Stimulated activated CD4-positive, alpha-beta T cell treated with anti-CD3 and anti-CD28 coated beads, Interleukin-4, amount 100 ng/mL, for 1 hour (primary cell): ENCODE data around the gene TFCP2L1.
"Not testable (repeated sequence)": the region's sequence is repeated elsewhere in the genome, so short reads cannot be mapped to it uniquely, and the experiment has no call there.

Experiments
- DNase-seq: peaks from one replicate; pipeline ENCODE4 v3.0.0-alpha.2; 2020

TFCP2L1 gene

DNA sequence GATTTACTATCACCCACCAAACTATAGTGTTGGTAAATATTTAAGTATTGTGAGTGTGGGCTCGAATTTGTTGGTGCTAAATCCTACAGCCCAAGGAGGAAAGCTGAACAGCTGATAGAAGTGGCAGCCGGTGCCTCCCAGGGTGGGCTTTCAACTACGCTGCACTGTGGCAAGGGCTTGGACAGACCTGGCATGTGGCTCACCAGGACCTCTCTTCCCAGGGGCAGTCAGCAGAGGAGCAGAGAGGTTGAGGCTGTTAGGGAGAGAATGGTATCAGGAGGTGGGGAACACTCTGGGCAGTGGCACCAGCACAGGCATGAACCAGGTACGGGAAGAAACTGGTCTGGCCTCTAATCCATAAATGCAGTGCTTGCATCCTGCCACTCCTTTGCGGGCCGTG, 44.6 kb downstream of the TFCP2L1 start:
- DNase-seq, result no peak

DNA sequence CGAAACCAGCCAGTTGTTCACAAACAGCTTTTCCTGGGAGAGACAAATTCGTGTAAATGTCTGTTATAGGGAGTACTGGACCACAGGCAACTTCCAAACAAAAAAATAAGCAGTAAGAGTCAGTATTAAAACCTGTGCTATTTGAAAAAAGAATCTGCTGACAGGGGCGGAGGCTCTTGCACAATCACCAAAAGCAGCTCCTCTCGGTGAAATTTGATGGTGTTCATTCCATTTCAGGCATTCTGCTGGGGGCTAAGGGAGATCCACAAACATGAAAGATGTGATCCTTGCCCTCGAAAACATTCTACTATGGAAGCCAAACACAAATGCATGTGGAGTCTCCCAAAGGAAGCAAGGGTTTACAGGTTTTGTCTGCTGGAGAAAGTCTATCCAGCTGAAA, 45.0 kb downstream of the TFCP2L1 start:
- no peak for DNase-seq

DNA sequence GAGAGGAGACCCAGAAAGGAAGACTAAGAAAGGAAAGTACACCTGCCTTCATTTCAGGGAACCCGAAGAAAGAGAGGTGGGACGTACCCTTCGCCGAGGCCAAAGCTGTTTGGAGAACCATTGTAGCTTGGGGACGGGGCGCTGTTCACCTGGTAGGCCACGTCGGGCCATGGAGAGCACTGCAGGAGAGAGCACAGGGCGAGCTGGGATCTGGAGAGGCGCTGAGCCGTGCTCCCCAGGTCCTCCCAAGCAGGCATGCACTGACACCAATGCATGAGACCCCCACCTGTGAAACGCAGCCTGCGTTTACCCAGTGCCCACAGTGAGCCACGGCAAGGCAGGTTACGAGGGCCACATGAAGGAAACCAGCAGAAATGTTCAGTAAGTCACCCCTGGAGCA, 45.5 kb downstream of the TFCP2L1 start:
- no peak for DNase-seq

DNA sequence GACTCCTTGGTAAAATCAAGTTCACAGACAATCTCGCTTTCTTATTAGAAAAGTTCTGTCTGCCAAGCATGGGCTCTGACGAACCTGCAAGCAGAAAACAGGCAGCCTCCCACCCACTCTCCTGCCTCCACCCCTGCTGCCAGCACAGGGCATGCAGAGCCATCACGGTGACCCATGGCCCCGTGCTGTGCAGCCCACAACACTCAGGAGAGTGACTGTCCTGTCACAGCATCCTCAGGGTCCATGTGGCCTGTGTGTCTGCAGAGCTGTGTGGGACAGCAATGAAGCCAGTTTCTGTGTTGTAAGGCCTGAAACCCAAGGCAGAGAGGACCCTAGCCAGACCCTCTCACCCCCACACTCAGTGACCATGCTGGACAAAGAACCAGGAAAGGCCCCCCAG, 46.2 kb downstream of the TFCP2L1 start:
- DNase-seq, result no peak

GRCh38 chr2:121237980-121238665, 46.9 kb downstream of the TFCP2L1 start:
- no peak for DNase-seq

DNA sequence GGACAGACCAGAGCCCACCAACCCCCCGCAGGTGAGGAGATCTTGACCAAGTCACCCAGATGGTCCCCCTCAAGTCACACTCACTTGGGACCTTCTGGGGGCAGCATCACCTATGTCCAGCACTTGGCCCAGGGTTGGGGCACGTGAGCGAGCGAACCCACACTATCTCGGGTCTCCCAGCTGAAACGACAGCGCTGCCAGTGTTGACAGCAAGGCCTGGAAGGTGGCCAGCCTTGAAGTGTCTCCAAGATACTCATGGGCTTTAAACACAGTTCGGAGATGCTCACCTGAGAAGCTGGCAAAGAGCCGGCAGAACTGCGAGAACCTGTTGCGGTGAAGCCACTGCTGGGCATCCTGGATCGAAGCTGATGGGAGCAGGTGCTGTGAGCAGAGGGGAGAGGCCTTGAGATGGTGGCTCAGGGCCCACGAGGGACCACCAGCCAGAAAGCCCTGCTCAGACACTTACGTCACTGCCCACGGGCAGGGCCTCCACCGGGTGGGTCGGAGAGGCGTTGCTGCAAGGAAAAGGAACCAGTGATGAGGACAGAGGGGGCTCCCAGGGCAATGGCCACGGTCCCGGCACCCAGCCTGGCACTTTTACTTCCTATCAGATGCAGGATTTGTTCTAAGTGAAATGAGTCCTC, 47.5 kb downstream of the TFCP2L1 start:
- DNase-seq, result no peak

DNA sequence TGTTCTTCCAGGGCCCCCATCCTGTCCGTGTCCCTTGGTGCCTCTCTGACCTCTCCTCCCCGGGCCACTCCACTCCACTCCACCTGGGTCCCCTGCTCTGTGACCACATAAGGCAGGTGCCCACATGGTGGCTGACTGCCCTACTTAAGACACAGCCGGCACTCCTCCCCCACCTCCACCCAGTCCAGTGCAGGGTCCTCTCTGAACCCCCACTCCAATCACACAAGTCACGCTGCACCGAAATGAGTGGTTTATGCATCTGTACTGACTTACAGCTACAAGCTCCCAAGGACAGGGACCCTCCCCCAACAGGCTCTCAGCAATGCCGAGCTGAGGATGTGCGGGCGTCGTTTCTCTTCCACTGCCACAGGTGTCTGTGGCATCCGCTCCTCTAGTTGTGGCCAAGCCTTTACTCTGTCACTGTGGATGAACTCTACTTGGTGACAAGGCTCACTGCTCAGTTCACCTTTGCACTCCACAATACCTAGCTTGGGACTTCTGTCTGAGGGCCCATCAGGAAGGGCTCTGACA, 48.3 kb downstream of the TFCP2L1 start:
- no peak for DNase-seq

DNA sequence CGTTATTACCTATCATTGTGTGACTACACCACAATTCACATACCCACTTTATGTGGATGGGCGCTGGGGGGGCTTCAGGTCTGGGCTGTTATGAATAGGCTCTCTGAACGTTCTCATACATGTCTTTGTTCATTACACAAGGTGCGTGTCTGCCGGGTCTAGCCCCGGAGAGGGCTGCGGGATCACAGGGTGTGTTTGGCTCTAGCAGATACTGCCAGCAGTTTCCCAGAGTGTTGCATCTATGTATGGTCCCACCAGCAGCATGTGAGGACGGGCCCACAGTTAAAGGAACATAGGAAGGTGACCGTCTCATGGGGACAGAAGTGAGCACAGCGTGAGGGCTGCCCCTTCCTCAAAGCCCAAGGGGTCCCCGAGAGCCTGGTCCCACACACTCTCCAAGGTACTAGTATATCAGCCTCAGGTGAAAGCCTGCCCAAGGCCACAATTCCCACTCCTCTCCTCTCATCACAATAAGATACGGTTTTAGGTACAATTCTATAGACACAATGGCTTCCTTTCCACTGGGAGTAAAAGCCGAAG, 48.8 kb downstream of the TFCP2L1 start:
- no peak for DNase-seq

DNA sequence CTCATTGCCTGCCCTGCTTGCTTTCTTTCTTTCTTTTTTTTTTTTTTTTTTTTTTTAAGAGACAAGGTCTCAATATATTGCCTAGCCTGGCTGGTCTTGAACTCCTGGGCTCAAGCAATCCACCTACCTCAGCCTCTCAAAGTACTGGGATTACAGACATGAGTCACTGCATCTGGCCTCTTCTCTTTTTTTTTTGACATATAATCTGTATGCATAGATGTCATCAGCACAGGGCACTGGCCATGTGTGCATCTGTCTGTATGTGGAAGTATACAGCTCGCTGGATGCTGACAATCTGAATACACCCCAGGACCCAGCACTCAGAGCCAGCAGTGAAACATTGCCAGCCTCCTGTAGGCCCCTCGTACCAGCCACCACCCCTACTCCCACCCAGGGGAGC, 49.5 kb downstream of the TFCP2L1 start:
- no peak for DNase-seq

GRCh38 chr2:121234791-121235190, 50.2 kb downstream of the TFCP2L1 start:
- DNase-seq, result no peak

GRCh38 chr2:121234144-121234543, 50.9 kb downstream of the TFCP2L1 start:
- no peak for DNase-seq

DNA sequence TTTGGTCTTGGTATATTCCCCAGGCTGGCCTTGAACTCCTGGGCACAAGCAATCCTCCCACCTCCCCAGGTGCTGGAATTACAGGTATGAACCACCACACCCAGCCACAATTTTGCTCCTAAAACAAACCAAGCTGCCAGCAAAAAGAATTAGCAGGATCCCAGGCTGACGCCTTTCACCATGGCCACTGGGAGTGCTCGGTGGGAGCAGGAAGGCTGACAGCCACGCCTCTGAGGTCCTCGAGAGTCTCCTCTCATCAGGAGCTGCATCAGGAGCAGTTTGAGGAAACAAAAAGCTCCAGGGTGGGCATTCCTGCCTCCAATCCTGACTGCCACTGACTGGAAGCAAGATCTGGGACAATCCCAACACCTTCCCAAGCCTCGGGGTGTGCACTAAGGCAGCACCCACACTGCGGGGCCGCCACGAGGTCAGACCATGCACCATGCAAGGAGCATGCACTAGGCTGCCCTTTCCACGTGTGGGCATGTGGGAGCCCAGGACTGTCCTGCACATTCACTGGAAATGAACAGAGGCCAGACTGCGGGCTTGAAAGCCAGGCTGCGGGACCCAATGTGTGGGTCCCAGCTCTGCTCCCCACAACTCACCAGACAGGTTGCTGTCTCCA, 51.4 kb downstream of the TFCP2L1 start:
- DNase-seq, result no peak

DNA sequence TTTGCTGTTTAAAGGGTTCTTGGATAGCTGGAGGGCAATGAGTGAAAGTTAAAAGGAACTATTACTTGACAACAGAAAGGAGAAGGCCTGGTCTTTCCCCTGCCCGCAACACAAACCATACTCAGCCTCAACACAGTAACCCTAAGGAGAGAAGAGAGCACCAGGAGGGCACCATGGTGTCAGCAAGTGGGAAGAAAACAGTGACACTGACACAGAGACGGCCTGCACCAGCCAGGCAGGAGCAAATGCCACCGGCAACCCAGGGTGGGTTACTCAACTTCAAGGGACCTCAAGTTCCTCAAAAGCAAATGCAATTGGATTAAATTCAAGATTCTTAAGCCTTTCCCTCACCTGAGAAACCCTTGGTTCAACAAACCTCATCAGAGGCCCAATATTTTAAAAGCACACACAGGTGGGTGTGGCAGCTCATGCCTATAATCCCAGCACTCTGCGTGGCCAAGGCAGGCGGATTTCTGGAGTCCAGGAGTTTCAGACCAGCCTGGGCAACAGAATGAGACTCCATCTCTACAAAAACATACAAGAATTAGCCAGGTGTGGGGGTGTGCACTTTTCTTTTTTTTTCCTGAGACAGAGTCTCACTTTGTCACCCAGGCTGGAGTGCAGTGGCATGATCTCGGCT, 52.3 kb downstream of the TFCP2L1 start:
- DNase-seq, result no peak

DNA sequence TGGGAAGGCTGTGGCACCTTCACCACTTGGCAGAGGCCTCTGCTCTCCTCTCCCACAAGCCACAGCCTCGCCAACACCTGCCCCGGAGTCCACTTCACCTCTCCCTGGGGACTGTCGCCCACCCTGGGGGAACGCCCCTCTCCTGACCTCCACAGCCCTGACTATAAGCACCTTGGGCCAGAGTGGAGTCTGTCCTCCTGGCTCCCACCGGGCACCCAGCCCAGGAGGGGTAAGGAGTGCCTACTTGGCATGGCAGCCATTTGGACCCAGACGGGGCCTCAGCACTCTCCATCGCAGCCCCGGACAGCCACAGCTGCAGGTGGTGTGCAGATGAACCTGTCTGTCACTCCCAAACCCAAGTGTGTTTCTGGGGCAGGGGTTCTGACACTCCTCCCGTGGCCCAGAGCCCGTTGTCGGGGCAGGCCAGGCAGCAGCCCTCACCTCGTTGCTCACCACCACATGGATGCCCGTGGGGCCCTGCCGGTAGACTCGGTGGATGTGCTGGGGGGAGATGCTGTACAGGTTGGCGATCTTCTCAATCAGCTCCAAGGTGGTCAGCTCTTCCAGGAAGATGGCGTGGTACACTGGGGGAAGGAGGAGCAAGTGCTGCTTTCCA, 53.5 kb downstream of the TFCP2L1 start:
- no peak for DNase-seq

DNA sequence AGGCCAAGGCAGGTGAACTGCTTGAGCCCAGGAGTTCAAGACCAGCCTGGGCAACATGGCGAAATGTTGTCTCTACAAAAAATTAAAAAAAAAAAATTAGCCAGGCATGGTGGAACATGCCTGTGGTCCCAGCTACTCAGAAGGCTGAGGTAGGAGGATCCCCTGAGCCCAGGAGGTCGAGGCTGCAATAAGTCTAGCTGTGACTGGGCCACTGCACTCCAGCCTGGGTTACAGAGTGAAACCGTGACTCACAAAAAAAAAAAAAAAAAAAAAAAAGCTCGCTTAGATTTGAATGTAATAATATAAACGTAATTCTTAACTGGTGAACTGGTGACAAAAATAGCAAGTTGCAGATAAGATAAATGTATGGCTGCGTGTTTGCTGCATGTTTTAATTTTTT, 56.5 kb downstream of the TFCP2L1 start:
- DNase-seq, result no peak

GRCh38 chr2:121227381-121228144, 57.4 kb downstream of the TFCP2L1 start:
- not testable (repeated sequence) for DNase-seq

GRCh38 chr2:121225681-121226080, 59.3 kb downstream of the TFCP2L1 start:
- not testable (repeated sequence) for DNase-seq

GRCh38 chr2:121220995-121221394, 64.0 kb downstream of the TFCP2L1 start:
- DNase-seq, result no peak

DNA sequence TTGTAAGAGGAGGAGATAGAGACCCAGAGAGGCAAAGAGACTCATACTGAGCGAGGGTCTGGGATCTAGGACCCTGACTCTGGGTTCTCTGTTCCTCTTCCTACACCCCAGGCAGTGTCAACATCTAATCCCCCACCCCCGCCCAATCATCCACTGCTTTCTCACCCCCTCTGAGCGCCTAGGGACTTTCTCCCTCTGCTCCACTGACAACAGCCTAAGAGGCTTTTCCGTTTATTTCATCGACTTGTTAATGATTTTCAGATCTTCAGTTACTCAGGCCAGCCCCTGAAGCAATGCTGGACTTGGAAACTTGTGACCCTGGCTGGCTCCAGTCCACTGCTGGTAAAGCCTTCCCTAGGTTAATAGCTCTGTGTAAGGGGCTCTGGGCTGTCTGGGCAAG, 65.1 kb downstream of the TFCP2L1 start:
- no peak for DNase-seq

DNA sequence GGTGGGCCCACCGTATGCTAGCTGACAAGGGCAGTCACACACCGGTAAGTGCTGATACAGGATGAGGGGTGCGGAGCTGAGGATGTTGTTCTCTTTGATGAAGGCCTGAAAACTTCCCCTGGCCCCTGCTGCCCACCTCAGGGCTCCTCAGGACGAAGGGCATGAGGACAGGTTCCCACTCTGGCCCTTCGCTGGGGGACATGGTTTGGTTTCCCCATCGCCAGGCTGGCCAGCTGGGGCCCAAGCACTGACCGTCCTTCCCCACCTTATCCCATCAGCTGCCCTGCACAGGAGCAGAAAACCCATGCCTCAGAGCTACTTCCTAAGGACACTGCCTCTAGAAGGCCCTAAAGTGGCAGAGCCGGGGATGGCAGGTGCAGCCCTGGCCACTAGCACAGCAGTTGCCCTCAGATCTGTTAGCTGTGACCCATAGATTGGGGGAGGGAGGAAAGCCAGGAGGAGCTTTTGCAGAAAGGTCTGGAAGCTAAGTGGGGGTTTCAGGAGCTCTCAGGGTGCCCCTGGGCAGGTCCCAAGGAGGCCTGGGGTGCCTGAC, 66.5 kb downstream of the TFCP2L1 start:
- no peak for DNase-seq

DNA sequence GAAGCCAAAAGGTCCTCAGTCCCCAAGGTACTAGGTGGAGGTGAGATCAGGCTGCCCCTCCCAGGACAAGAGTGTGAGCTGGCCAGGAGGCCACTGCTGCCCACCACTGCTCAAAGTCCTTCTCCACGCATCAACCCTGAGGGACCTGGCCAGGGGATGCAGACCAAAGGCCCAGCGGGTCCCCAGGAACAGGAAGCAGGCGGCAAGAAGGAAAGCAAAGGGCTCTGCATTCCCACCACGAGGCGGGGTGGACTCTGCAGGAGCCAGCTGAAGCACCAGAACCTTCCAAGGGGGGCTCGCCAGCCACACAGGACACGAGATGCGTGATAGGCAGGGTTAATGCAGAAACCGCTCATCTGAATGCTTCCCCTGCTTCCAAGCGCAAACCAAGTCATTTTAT, 67.4 kb downstream of the TFCP2L1 start:
- no peak for DNase-seq

DNA sequence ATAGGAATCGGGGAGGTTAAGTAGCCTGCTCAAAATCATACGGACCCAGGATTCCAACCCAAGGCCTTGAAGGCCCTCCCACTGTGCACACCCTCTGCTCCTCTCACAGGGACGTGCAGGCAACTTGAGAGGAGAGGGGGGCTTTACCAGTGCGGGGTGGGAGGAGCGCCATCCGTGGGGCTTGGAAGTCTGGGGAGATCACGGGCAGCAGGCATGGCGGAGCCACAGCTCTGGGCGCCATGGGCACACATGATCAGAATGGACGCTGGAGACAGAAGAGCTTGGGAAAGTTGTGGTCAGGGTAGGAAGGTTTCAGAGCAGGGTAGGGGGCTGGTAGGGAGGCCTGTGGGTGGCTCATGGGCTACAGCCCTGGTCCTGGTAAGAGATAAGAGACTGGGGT, 70.7 kb downstream of the TFCP2L1 start:
- DNase-seq, result no peak
